Endothelial cell (in vitro differentiated cells): ENCODE measurements around the gene ZNF345. TPM values are rescaled to one million over a fixed set of nuclear protein-coding genes. Genes with fewer than 3 reads are reported as not detected.
A peak's percentile ranks its signal among the peaks of the same experiment; 100 is the strongest.

Experiments used
- DNase-seq: peaks from one replicate; pipeline ENCODE4 v3.0.0; 2021; ENCODE audit warnings: low spot score
- H3K27ac Mint-ChIP-seq: one replicate; pipeline ENCODE4 v1.8.0; 2021; ENCODE audit warnings: mixed read lengths, inconsistent platforms; ENCODE audit not compliant: unreplicated experiment
- H3K27me3 Mint-ChIP-seq: one replicate; pipeline ENCODE4 v1.8.0; 2021; ENCODE audit warnings: mild to moderate bottlenecking, moderate library complexity, mixed read lengths, inconsistent platforms; ENCODE audit not compliant: unreplicated experiment
- H3K36me3 Mint-ChIP-seq: one replicate; pipeline ENCODE4 v1.8.0; 2021; ENCODE audit warnings: mild to moderate bottlenecking, low read depth, mixed read lengths, inconsistent platforms; ENCODE audit not compliant: unreplicated experiment
- H3K4me1 Mint-ChIP-seq: one replicate; pipeline ENCODE4 v1.8.0; 2021; ENCODE audit warnings: mild to moderate bottlenecking, mixed read lengths, inconsistent platforms; ENCODE audit not compliant: unreplicated experiment
- H3K4me3 Mint-ChIP-seq: one replicate; pipeline ENCODE4 v1.8.0; 2021; ENCODE audit warnings: mild to moderate bottlenecking, mixed read lengths, inconsistent platforms; ENCODE audit not compliant: unreplicated experiment
- H3K9me3 Mint-ChIP-seq: one replicate; pipeline ENCODE4 v1.8.0; 2021; ENCODE audit warnings: mixed read lengths, inconsistent platforms; ENCODE audit not compliant: unreplicated experiment
- CTCF ChIP-seq: fragments of 200-600 bp; sonication (generic); IDR thresholded peaks from one replicate; pipeline ENCODE4 v1.5.0; 2021; ENCODE audit warnings: antibody characterized with exemption; ENCODE audit not compliant: unreplicated experiment
- total RNA-seq: library from RNA; stranded (reverse); fragmentation: NEBNext Ultra II Directional; extraction: Animal tissue kit (Norgen Biotek cat#: 25700); gene quantifications from one replicate; pipeline ENCODE4 v1.2.1, GENCODE V29; 2021; ENCODE audit not compliant: unreplicated experiment

Gene ZNF345
- total RNA-seq, 1 donor from 2014 or later = 9.6 TPM

GRCh38 chr19:36916991-36917390 lies 66.3 kb downstream of the ZNF345 start:
- Mint-ChIP-seq H3K9me3 (peaks cover 19% of the 10 kb centered on the region), H3K4me3 (peak overlapping the region; percentile 96), H3K27me3 (peaks cover 11% of the 10 kb centered on the region), H3K27ac (peak overlapping the region; percentile 54), H3K36me3 (peaks cover 61% of the 10 kb centered on the region), H3K4me1 (peaks cover 20% of the 10 kb centered on the region)
- TF ChIP-seq CTCF = no peak
- no peak for DNase-seq

- Mint-ChIP-seq H3K4me1 (peaks cover 20% of the 10 kb centered on the region), H3K36me3 (peaks cover 65% of the 10 kb centered on the region), H3K27ac (no peak overlapping the region), H3K9me3 (peaks cover 19% of the 10 kb centered on the region), H3K27me3 (peaks cover 11% of the 10 kb centered on the region), H3K4me3 (no peak overlapping the region)
- no peak for DNase-seq
- no peak for TF ChIP-seq CTCF
These were observed 67.4 kb downstream of the ZNF345 start for GRCh38 chr19:36918090-36918489.

Other genes with a start within 250 kb of the ZNF345 start
- gene ZNF382, start 245.6 kb upstream of the ZNF345 start, total RNA-seq = 12.5 TPM
- gene ZNF461, start 184.0 kb upstream of the ZNF345 start, total RNA-seq = 9.2 TPM
- gene ZNF567, start 163.3 kb upstream of the ZNF345 start, total RNA-seq = 9.7 TPM
- gene ZNF850, start 78.1 kb upstream of the ZNF345 start, total RNA-seq = 7.0 TPM
- 12.3 TPM for gene ZNF790, start 12.5 kb upstream of the ZNF345 start, total RNA-seq
- gene ZNF829, start 65.4 kb downstream of the ZNF345 start, total RNA-seq = 2.8 TPM
- 7.1 TPM for gene ZNF568, start 65.5 kb downstream of the ZNF345 start, total RNA-seq
- 13.1 TPM for gene ZNF420, start 227.6 kb downstream of the ZNF345 start, total RNA-seq